HG03571 (cell line): Measurements from ENCODE around the gene APBA2.

Experiments used
- ATAC-seq: cut with Tn5 transposase; IDR thresholded peaks from one replicate; pipeline ENCODE4 v1.9.1; 2021; ENCODE audit not compliant: unreplicated experiment

APBA2 gene

GRCh38 chr15:29128671-29129070, 242.9 kb downstream of the APBA2 start:
- no peak for ATAC-seq

- ATAC-seq = no peak
Observed at GRCh38 chr15:29129221-29129620, 243.4 kb downstream of the APBA2 start.

GRCh38 chr15:29129926-29130325, 244.2 kb downstream of the APBA2 start:
- ATAC-seq = no peak

- no peak for ATAC-seq
Observed at GRCh38 chr15:29130476-29130875, 244.7 kb downstream of the APBA2 start.

DNA sequence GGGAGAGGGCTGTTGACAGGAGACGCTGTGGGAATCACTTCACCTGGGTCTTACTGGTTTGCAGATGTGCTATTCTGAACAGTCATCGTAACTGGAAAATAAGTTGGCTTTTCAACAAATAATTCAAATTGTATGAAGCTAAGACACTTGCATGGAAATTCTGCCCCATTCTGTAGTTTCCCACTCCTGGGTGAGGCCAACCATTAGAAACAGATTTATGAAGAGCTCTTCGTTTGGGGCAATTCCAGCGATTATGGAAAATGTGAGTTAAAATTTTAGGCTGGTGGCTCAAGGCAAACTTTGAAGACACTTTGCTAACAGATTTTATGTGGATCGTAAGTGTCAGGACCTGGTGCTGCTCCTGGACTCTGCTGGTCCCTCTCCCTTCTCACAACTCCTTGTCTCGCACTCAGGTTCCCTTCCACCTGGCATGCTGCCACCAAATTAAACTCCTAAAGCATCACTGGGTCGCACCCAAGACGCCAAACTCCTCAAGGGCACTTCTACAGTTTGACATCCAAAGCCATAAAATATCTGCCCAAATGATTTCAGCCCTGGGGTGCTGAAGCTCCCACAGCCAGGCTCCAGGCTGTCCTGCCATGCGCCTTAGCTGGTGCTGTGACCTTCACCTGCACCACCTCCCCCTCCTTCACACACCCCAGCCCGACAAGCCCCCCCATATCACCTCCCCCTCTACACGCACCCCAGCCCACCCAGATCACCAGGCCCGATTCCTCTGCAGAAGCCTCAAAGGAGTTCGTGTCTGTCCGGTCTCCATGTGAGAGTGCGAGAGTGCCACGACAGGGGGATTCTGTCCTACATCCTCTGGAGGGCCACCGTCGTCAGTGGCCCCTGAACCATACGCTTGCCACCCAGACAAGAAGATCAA, 245.4 kb downstream of the APBA2 start:
- no peak for ATAC-seq

DNA sequence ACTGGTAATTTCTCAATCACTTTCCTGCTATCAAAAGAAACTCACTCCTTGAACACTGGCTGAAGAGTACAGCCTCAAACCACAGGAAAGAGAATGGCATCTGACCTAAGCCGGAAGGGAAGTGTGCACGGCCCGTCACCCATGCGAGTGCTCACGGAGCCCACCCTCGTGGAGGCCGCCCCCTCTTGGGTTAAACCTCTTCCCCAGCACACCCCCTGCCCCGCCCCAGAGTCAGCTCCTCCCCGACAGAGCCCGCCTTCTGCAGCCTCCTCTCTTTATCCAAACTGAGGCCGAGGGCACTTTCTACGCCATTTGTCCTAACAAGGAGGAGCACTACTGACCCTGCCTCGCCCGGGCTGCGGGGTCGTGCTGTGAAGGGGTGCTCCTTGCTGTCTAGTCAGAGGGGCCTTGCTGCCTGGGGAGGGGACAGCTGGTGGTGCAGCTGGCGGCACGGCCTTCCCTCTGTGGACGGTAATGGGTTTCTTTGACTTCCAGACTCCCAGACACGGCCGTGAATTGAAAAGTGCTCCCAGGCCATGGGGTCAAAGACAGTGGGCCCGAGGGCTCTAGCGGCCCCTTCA, 246.2 kb downstream of the APBA2 start:
- ATAC-seq = no peak

- ATAC-seq = no peak
Observed at GRCh38 chr15:29132735-29133181, 247.0 kb downstream of the APBA2 start.

DNA sequence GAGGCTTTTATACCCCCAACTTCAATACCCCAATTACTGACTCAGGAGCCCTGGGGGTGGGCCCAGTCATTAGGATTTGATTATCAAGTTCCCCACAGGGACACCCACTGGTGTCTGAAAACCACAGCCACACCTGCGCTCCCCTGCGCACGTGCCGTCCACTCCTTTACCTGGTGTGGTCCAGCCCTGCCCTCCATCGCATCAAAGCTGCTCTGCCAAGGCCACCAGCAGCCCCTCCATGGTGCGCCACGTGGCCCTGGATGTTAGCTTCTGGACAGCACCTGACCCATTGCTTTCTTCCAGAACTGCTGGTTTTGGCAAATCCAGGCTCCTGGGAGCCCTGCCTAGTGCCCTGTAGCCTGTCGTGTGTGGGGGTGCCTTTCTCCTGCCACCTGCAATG, 247.5 kb downstream of the APBA2 start:
- no peak for ATAC-seq

GRCh38 chr15:29133791-29134190, 248.0 kb downstream of the APBA2 start:
- no peak for ATAC-seq

GRCh38 chr15:29134239-29134638, 248.5 kb downstream of the APBA2 start:
- ATAC-seq = no peak

- no peak for ATAC-seq
Observed at GRCh38 chr15:29134641-29135308, 249.0 kb downstream of the APBA2 start.

GRCh38 chr15:29135309-29135657, 249.5 kb downstream of the APBA2 start:
- ATAC-seq = no peak

DNA sequence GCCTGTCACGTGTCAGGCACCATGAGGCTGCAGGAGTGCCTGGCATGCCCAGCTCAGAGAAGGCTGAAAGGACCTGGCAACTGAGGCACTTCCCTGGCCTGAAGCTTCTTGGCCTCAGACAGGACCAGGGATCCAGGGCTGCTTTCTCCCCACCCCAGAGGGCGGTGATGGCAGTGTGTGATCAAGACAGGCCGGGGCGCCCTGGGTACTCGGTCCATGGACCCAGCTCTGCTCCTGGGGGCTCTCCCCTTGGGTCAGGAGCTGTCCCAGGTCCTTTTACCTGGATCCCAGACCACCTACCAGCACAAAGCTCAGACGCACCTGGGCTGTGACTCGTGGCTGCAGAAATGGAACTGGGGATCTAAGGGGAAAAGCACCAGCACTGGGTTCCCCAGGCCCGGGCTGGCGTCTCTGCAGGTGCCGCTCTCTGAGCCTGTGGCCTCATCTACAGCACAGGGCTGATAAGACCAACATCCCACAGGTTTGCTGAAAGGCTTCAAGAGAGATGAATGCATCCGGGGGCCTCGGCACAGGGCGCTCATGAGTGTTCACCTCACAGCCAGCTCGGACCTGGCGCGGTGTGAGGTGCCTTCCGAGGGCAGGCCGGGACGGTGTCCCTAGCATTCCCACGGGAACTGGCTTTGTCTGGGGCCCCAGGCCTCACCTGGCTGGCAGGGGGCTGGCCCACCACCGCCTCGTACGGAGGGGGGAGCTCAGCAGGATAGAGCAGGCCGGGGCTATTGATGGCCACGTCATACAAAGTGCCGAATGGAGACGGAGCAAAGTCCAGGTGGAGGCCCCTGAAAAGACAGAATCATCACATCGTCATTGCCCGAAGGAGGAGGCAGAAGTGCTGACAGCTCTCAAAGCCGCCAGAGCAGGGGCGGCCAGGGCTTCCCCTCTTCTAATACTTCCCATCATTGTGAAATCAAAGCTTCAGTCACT, 250.2 kb downstream of the APBA2 start:
- ATAC-seq = no peak

DNA sequence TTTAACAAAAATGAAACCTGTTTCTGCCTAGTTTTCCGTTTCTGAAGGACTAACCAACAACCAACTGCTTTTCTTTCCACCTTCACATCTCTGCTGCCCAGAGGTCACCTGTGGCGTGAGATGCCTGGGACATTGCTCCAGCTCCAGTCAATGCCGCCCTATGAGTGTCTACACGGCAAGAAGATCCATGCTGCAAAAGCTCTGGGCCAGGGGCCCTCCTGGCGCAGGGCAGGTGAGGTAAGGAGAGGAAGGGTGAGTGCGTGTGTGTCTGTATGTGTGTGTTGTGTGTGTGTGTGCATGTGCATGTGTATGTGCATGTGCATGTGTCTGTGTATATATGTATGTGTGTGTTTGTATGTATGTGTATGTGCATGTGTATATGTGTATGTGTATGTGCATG, 252.5 kb downstream of the APBA2 start:
- no peak for ATAC-seq

DNA sequence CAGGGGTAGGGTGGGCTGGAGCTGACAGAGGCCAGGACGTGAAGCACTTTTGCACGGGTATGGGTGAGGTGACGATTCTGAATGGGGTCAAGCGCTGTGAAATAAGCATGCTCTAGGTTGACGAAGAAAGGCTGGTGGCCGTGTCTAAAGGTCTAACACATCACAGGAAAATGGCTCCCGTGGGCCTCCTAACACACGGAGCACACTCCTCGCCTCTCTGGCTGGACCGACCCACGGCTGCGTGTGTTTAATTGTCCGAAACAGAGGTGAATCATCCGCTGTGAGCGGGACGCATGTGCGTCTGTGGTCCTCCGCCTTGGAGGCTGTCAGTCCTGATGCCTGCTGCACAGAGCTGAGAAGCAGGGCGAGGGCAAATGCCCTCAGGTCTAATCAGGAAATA, 253.3 kb downstream of the APBA2 start:
- no peak for ATAC-seq

GRCh38 chr15:29139540-29140459, 254.0 kb downstream of the APBA2 start:
- no peak for ATAC-seq

GRCh38 chr15:29140475-29141307, 254.9 kb downstream of the APBA2 start:
- no peak for ATAC-seq

GRCh38 chr15:29141308-29142128, 255.7 kb downstream of the APBA2 start:
- no peak for ATAC-seq
